HepG2 (cell line): Measurements from ENCODE around the gene CASD1. TPM values are rescaled to one million over a fixed set of nuclear protein-coding genes. Genes with fewer than 3 reads are reported as not detected.

Experiments used
- ATAC-seq: fragments of 200-7000 bp; cut with Tn5 transposase; 3 replicates; pipeline ENCODE4 v1.9.1; 2020; ENCODE audit warnings: mild to moderate bottlenecking, moderate library complexity
- BruUV-seq: library from RNA; stranded (reverse); fragments of 400-500 nt; replicated peaks from 2 replicates; lab custom pipeline; 2021; lab: Mats Ljungman, UMichigan
- CTCF ChIA-PET: fragments of 300-600 bp; formaldehyde crosslinking; extraction: SDS; loops from one replicate; lab custom pipeline; 2021; ENCODE audit warnings: low total read pairs, inconsistent platforms, low intra/inter-chr PET ratio; lab: Yijun Ruan, JAX
- POLR2A ChIA-PET: fragments of 350-600 bp; sonication (Branson Sonifier 250); formaldehyde crosslinking; loops from one replicate; lab custom pipeline; 2020; ENCODE audit warnings: antibody characterized with exemption, inconsistent platforms; lab: Yijun Ruan, JAX
- DNase-seq: peaks from one replicate; pipeline ENCODE4 v3.0.0-alpha.2; 2015; ENCODE audit warnings: low spot score
- FAIRE-seq: peaks from 3 replicates; lab custom pipeline; 2011; peaks lifted over from hg19 to GRCh38; lab: Jason Lieb, UNC
- H2AFZ ChIP-seq: one replicate; pipeline ENCODE4 v1.6.1; 2011; ENCODE audit warnings: low read length, inconsistent platforms
- H3K27ac ChIP-seq: fragments of 300-600 bp; 3 replicates; pipeline ENCODE4 v1.8.0; 2011; ENCODE audit warnings: mixed run types, mild to moderate bottlenecking, mixed read lengths, low read length, inconsistent platforms; ENCODE audit not compliant: insufficient read depth; ENCODE audit errors: extremely low read length
- H3K27me3 ChIP-seq, 2 experiments: fragments of 200-600 bp in 1 of 2; 2 replicates in 1 of 2; 3 replicates in 1 of 2; pipeline versions ENCODE4 v1.6.0 to v1.8.0; 2011; ENCODE audit warnings: low read length in 2 of 2, mild to moderate bottlenecking in 2 of 2, moderate library complexity in 2 of 2, inconsistent platforms in 1 of 2; ENCODE audit not compliant: insufficient read depth in 2 of 2, control insufficient read depth in 1 of 2
- H3K36me3 ChIP-seq, 2 experiments: fragments of 200-600 bp in 1 of 2; replicated peaks in 1 of 2; 2 replicates in 1 of 2; 3 replicates in 1 of 2; pipeline versions ENCODE4 v1.5.1 to v1.8.0; 2011; ENCODE audit warnings: low read length in 2 of 2, inconsistent platforms in 1 of 2; ENCODE audit not compliant: insufficient read depth in 2 of 2, control insufficient read depth in 1 of 2
- H3K4me1 ChIP-seq: 2 replicates; pipeline ENCODE4 v1.5.1; 2012; ENCODE audit warnings: low read length, inconsistent platforms; ENCODE audit not compliant: insufficient read depth
- H3K4me2 ChIP-seq: 2 replicates; pipeline ENCODE4 v1.6.0; 2011; ENCODE audit warnings: low read depth, low read length, inconsistent platforms
- H3K4me3 ChIP-seq, 3 experiments: fragments of 200-600 bp in 1 of 3; sonication (generic), shearing (Covaris generic) in 1 of 3; replicated peaks in 1 of 3; 2 replicates each; pipeline ENCODE4 v1.5.1; 2011 to 2016; ENCODE audit warnings: low read length in 3 of 3, inconsistent platforms in 2 of 3, low read depth in 2 of 3, mild to moderate bottlenecking in 2 of 3, control low read depth in 1 of 3, mixed read lengths in 1 of 3; ENCODE audit not compliant: insufficient read depth in 1 of 3
- H3K79me2 ChIP-seq: one replicate; pipeline ENCODE4 v1.6.1; 2011; ENCODE audit warnings: low read length, inconsistent platforms; ENCODE audit not compliant: insufficient read depth
- H3K9ac ChIP-seq: 2 replicates; pipeline ENCODE4 v1.6.0; 2011; ENCODE audit warnings: mild to moderate bottlenecking, low read depth, low read length, inconsistent platforms; ENCODE audit not compliant: insufficient read depth
- H3K9me3 ChIP-seq: 2 replicates; pipeline ENCODE4 v1.5.1; 2012; ENCODE audit warnings: mild to moderate bottlenecking, low read length
- H4K20me1 ChIP-seq: 2 replicates; pipeline ENCODE4 v1.6.0; 2011; ENCODE audit warnings: inconsistent platforms, mild to moderate bottlenecking, low read length, moderate library complexity; ENCODE audit not compliant: insufficient read depth
- ATF5 ChIP-seq: sonication (generic); formaldehyde crosslinking; IDR thresholded peaks from 2 replicates; pipeline ENCODE4 v1.4.0; 2020; ENCODE audit warnings: mild to moderate bottlenecking, low read depth, missing genetic modification reagents
- BCLAF1 ChIP-seq: fragments of 450-650 bp; IDR thresholded peaks from 2 replicates; pipeline ENCODE4 v1.6.1; 2017; ENCODE audit warnings: mild to moderate bottlenecking
- BRCA1 ChIP-seq: sonication (generic); formaldehyde crosslinking; IDR thresholded peaks from 2 replicates; pipeline ENCODE4 v1.4.0; 2020; ENCODE audit warnings: missing genetic modification reagents
- DMTF1 ChIP-seq: sonication (generic); formaldehyde crosslinking; IDR thresholded peaks from 2 replicates; pipeline ENCODE4 v1.4.0; 2020; ENCODE audit warnings: mild to moderate bottlenecking, missing genetic modification reagents
- GATA4 ChIP-seq: sonication (generic); IDR thresholded peaks from 2 replicates; pipeline ENCODE4 v1.6.1; 2016; ENCODE audit warnings: antibody characterized with exemption, low read depth, borderline replicate concordance
- NCOR1 ChIP-seq: fragments of 200-600 bp; sonication (generic); IDR thresholded peaks from 2 replicates; pipeline ENCODE4 v1.7.0; 2017; ENCODE audit warnings: antibody characterized with exemption, low read length, borderline replicate concordance
- RFX5 ChIP-seq: IDR thresholded peaks from 2 replicates; pipeline ENCODE4 v1.6.1; 2011; ENCODE audit warnings: low read depth, low read length, improper control_type of control experiment
- SPEN ChIP-seq: sonication (generic); formaldehyde crosslinking; IDR thresholded peaks from 2 replicates; pipeline ENCODE4 v1.5.1; 2020; ENCODE audit warnings: low read depth, mild to moderate bottlenecking, missing genetic modification reagents
- STAT5B ChIP-seq: sonication (generic); formaldehyde crosslinking; IDR thresholded peaks from 2 replicates; pipeline ENCODE4 v1.4.0; 2020; ENCODE audit warnings: missing genetic modification reagents
- THAP7 ChIP-seq: sonication (generic); formaldehyde crosslinking; IDR thresholded peaks from 2 replicates; pipeline ENCODE4 v1.8.1; 2023; ENCODE audit warnings: mild to moderate bottlenecking, missing genetic modification reagents
- ZFP1 ChIP-seq: IDR thresholded peaks from 2 replicates; pipeline ENCODE4 v1.6.1; 2016
- ZNF207 ChIP-seq: fragments of 450-650 bp; IDR thresholded peaks from 2 replicates; pipeline ENCODE4 v1.6.1; 2016; ENCODE audit warnings: antibody characterized with exemption, borderline replicate concordance
- ZNF768 ChIP-seq: sonication (generic); formaldehyde crosslinking; IDR thresholded peaks from 2 replicates; pipeline ENCODE4 v1.4.0; 2020; ENCODE audit warnings: missing genetic modification reagents
- ZUFSP ChIP-seq: sonication (generic); formaldehyde crosslinking; IDR thresholded peaks from 2 replicates; pipeline ENCODE4 v1.9.0; 2021; ENCODE audit warnings: missing genetic modification reagents, mild to moderate bottlenecking, borderline replicate concordance
- in situ Hi-C: cut with HindIII; loops from 2 replicates; pipeline ENCODE4 v1.10.0; 2017; ENCODE audit warnings: low pct_unique_long_range_greater_than_20kb; ENCODE audit not compliant: extremely low pct_ligation_motif_present
- intact Hi-C: fragments of 100-400 bp; cut with micrococcal nuclease; formaldehyde crosslinking; loops from one replicate; pipeline ENCODE4 v1.10.0; 2022; ENCODE audit not compliant: unreplicated experiment
- polyA plus RNA-seq, 8 experiments: library from polyadenylated mRNA; depleted of rRNA in 3 of 8; stranded (reverse) in 7 of 8; unstranded in 1 of 8; fragments of >200 nt; fragmentation: Illumina TruSeq in 4 of 8; extraction: Trizol in 4 of 8; gene quantifications; 2 replicates each; pipeline versions ENCODE4 v1.2.1 to v1.2.3, GENCODE V29; 2011 to 2016; ENCODE audit warnings: low read depth in 4 of 8, missing spikeins in 1 of 8, mixed read lengths in 1 of 8; ENCODE audit not compliant: insufficient read depth in 1 of 8
- total RNA-seq, 5 experiments: library from RNA; depleted of rRNA; stranded (reverse); fragments of >200 nt; fragmentation: Illumina TruSeq; extraction: Trizol; gene quantifications; 2 replicates each; pipeline ENCODE4 v1.2.3, GENCODE V29; 2016; ENCODE audit warnings: low read depth in 1 of 5

CASD1 gene
- total and polyA plus RNA-seq, 2 of the 13 experiments (the other 11 are each of a cell fraction or from before 2014, with no cell fraction given): 22.9 to 32.6 TPM

- no peak for TF ChIP-seq STAT5B (CRISPR knock-in tag)
Measured at GRCh38 chr7:94512735-94513564, 3.3 kb downstream of the CASD1 start (continued).

- in situ Hi-C loops: no loop called here
- H3K27ac ChIP-seq: no peak overlapping the region
- H4K20me1 ChIP-seq: peaks cover 7% of the 10 kb centered on the region
- intact Hi-C loops: loop anchor here (5.0 kb wide), 1 partner anchor 61 kb away; no protein-coding TSS in a partner anchor
- 0 out of 2 replicates have a peak overlapping the region, but pooled peaks have one; percentile 13 for H3K9ac ChIP-seq
- POLR2A ChIA-PET: no interaction called here
- no peaks in the 10 kb centered on the region for H3K27me3 ChIP-seq
- peak overlapping the region; percentile 57 for H3K4me2 ChIP-seq
- DNase-seq (no peak), ATAC-seq (no peak), FAIRE-seq (peak; percentile 47)
- BruUV-seq: no TSS peak
- H3K36me3 ChIP-seq: peaks cover 3 to 10% of the 10 kb centered on the region in 2 experiments; a peak in 4 of 5 replicates
- H2AFZ ChIP-seq: no peak overlapping the region
- H3K4me3 ChIP-seq: peak overlapping the region in 1 of 3 experiments; percentile 17; a peak in 1 of 6 replicates
- no peaks in the 10 kb centered on the region for H3K9me3 ChIP-seq
- CTCF ChIA-PET: no interaction called here
- peaks cover 57% of the 10 kb centered on the region for H3K4me1 ChIP-seq
- H3K79me2 ChIP-seq: peaks cover 71% of the 10 kb centered on the region
- TF ChIP-seq BRCA1 (CRISPR knock-in tag): no peak
- TF ChIP-seq DMTF1: no peak
- no peak for TF ChIP-seq GATA4
- TF ChIP-seq SPEN (CRISPR knock-in tag): no peak
- no peak for TF ChIP-seq RFX5
- TF ChIP-seq ZFP1 (CRISPR knock-in tag): no peak
- TF ChIP-seq BCLAF1: no peak
- TF ChIP-seq NCOR1: no peak
- no peak for TF ChIP-seq ATF5 (CRISPR knock-in tag)
- no peak for TF ChIP-seq ZNF207
- no peak for TF ChIP-seq THAP7 (CRISPR knock-in tag)
- TF ChIP-seq ZNF768 (CRISPR knock-in tag): no peak
- no peak for TF ChIP-seq ZUFSP (CRISPR knock-in tag)
Measured at GRCh38 chr7:94513565-94513860, 3.9 kb downstream of the CASD1 start.
